ENCODE results near the gene EHBP1L1.

Gene EHBP1L1

GRCh38 chr11:65572356-65573051 is 3.3 kb upstream of the EHBP1L1 start, which contains the start of gene FAM89B:
Gene FAM89B (plus strand): TSS chr11:65572538. CDS start chr11:65572670, 132 bp downstream.
- ChIA-PET POLR2A (interaction anchor here (0.5 to 4.2 kb wide), 22 partner anchors 11 to 320 kb away, joined by 3 to 39 read pairs (median 4); partner anchors contain the start of genes DPF2, KAT5, LTBP3 and MALAT1), CTCF (interaction anchor here (0.6 to 5.6 kb wide), 20 partner anchors 10 to 437 kb away, joined by 3 to 133 read pairs (median 4); partner anchors contain the start of genes KAT5 and LTBP3)
- Histone ChIP-seq H3K9me3 (ENCODE audit: control insufficient read depth, insufficient read depth, low read depth, low read length) (no peaks in the 10 kb centered on the region), H3K36me3 (ENCODE audit: control insufficient read depth in 2 of 2, insufficient read depth in 1 of 2, low read length in 2 of 2) (peaks cover 0 to 17% of the 10 kb centered on the region in 2 experiments; a peak in 1 of 3 replicates), H3K27ac (ENCODE audit: extremely low read depth, low read depth, low read length) (peak within 1 kb of the TSS; percentile 83; the same call in 1 of the 2 replicates), H3K4me3 (ENCODE audit: low read depth, low read length) (peak within 1 kb of the TSS; percentile 74), H3K4me1 (ENCODE audit: control insufficient read depth, insufficient read depth, low read length) (peaks cover 17% of the 10 kb centered on the region; the same call in 1 of the 2 replicates)
- TF ChIP-seq FEZF1 (tag by site-specific recombination; IDR thresholded peaks at IDR 0.05) (0 out of 2 replicates have a peak, but pooled peaks have one; percentile 13), SP7 (tag by site-specific recombination; IDR thresholded peaks at IDR 0.05) (0 out of 2 replicates have a peak, but pooled peaks have one; percentile 17), ZNF239 (tag by site-specific recombination; IDR thresholded peaks at IDR 0.05) (no peak), SP3 (tag by site-specific recombination; IDR thresholded peaks at IDR 0.05) (peak; percentile 72), SP2 (tag by site-specific recombination; IDR thresholded peaks at IDR 0.05) (peak; percentile 38; the same call in 1 of the 2 replicates), ZBTB8A (tag by site-specific recombination; IDR thresholded peaks at IDR 0.05) (peak; percentile 46; the same call in 1 of the 2 replicates), ZFHX2 (tag by site-specific recombination; conservative IDR thresholded peaks at IDR 0.05) (0 out of 2 replicates have a peak, but pooled peaks have one; percentile 16), ZFP69B (tag by site-specific recombination; IDR thresholded peaks at IDR 0.05) (peak; percentile 100), KLF10 (tag by site-specific recombination; IDR thresholded peaks at IDR 0.05) (peak; percentile 78; the same call in 1 of the 2 replicates), ZBTB48 (tag by site-specific recombination; IDR thresholded peaks at IDR 0.05) (no peak), KLF9 (tag by site-specific recombination; IDR thresholded peaks at IDR 0.05; ENCODE audit: low read depth) (peak; percentile 75; the same call in 1 of the 2 replicates)
- TF ChIP-seq, protein P1, sequence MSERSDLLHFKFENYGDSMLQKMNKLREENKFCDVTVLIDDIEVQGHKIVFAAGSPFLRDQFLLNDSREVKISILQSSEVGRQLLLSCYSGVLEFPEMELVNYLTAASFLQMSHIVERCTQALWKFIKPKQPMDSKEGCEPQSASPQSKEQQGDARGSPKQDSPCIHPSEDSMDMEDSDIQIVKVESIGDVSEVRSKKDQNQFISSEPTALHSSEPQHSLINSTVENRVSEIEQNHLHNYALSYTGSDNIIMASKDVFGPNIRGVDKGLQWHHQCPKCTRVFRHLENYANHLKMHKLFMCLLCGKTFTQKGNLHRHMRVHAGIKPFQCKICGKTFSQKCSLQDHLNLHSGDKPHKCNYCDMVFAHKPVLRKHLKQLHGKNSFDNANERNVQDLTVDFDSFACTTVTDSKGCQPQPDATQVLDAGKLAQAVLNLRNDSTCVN (tag by site-specific recombination; optimal IDR thresholded peaks at IDR 0.05), result peak; percentile 14
- TF ChIP-seq, protein P2, sequence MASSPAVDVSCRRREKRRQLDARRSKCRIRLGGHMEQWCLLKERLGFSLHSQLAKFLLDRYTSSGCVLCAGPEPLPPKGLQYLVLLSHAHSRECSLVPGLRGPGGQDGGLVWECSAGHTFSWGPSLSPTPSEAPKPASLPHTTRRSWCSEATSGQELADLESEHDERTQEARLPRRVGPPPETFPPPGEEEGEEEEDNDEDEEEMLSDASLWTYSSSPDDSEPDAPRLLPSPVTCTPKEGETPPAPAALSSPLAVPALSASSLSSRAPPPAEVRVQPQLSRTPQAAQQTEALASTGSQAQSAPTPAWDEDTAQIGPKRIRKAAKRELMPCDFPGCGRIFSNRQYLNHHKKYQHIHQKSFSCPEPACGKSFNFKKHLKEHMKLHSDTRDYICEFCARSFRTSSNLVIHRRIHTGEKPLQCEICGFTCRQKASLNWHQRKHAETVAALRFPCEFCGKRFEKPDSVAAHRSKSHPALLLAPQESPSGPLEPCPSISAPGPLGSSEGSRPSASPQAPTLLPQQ (tag by site-specific recombination; IDR thresholded peaks at IDR 0.05), result peak; percentile 100
- TF ChIP-seq, protein P3, sequence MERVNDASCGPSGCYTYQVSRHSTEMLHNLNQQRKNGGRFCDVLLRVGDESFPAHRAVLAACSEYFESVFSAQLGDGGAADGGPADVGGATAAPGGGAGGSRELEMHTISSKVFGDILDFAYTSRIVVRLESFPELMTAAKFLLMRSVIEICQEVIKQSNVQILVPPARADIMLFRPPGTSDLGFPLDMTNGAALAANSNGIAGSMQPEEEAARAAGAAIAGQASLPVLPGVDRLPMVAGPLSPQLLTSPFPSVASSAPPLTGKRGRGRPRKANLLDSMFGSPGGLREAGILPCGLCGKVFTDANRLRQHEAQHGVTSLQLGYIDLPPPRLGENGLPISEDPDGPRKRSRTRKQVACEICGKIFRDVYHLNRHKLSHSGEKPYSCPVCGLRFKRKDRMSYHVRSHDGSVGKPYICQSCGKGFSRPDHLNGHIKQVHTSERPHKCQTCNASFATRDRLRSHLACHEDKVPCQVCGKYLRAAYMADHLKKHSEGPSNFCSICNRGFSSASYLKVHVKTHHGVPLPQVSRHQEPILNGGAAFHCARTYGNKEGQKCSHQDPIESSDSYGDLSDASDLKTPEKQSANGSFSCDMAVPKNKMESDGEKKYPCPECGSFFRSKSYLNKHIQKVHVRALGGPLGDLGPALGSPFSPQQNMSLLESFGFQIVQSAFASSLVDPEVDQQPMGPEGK (tag by site-specific recombination; IDR thresholded peaks at IDR 0.05), result 0 out of 2 replicates have a peak, but pooled peaks have one; percentile 22
- TF ChIP-seq, protein P4, sequence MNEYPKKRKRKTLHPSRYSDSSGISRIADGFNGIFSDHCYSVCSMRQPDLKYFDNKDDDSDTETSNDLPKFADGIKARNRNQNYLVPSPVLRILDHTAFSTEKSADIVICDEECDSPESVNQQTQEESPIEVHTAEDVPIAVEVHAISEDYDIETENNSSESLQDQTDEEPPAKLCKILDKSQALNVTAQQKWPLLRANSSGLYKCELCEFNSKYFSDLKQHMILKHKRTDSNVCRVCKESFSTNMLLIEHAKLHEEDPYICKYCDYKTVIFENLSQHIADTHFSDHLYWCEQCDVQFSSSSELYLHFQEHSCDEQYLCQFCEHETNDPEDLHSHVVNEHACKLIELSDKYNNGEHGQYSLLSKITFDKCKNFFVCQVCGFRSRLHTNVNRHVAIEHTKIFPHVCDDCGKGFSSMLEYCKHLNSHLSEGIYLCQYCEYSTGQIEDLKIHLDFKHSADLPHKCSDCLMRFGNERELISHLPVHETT (tag by site-specific recombination; IDR thresholded peaks at IDR 0.05), result no peak

DNA sequence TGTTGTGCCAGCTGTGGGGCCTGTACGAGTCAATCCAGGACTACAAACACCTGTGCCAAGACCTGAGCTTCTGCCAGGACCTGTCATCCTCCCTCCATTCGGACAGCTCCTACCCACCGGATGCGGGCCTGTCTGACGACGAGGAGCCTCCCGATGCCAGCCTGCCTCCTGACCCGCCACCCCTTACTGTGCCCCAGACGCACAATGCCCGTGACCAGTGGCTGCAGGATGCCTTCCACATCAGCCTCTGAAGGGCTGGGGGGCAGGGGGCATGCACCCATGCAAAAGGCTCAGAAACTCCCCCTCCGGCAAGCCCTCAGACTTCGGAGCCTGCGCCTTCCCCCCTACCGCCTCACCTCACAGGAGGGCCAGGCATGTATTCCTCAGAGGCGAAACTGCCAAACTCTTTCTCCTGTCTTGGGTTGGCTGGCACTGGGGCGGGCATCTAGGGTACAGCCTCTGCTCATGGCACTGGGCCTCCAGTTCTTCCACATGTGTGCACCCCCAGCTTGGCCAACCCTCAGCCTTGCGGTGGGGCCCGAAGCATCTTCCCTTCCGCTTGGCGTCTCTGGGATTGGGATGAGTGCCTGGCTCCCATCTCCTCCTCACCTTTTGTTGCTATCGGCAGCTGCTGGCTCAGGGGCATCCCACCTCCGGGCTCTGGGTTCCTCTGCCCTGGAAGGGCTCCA is 2.3 kb upstream of the EHBP1L1 start:
- ChIA-PET POLR2A (interaction anchor here (0.9 to 4.2 kb wide), 9 partner anchors 10 to 151 kb away, joined by 3 to 39 read pairs (median 4); partner anchors contain the start of genes MALAT1, NEAT1 and PCNX3), CTCF (interaction anchor here (0.6 to 5.6 kb wide), 14 partner anchors 9 to 436 kb away, joined by 3 to 133 read pairs (median 6); partner anchors contain the start of gene LTBP3)
- Histone ChIP-seq H3K36me3 (ENCODE audit: control insufficient read depth in 2 of 2, insufficient read depth in 1 of 2, low read length in 2 of 2) (peaks cover 0 to 13% of the 10 kb centered on the region in 2 experiments; a peak in 1 of 3 replicates), H3K4me3 (ENCODE audit: low read depth, low read length) (peak overlapping the region; percentile 60), H3K4me1 (ENCODE audit: control insufficient read depth, insufficient read depth, low read length) (peaks cover 17% of the 10 kb centered on the region; the same call in 1 of the 2 replicates), H3K9me3 (ENCODE audit: control insufficient read depth, insufficient read depth, low read depth, low read length) (no peaks in the 10 kb centered on the region), H3K27ac (ENCODE audit: extremely low read depth, low read depth, low read length) (peak overlapping the region; percentile 57)
- TF ChIP-seq, protein P1 (tag by site-specific recombination; optimal IDR thresholded peaks at IDR 0.05), result no peak
- TF ChIP-seq ZNF214 (tag by site-specific recombination; IDR thresholded peaks at IDR 0.05; ENCODE audit: borderline replicate concordance), result no peak
- TF ChIP-seq ZNF549 (tag by site-specific recombination; IDR thresholded peaks at IDR 0.05), result no peak
- TF ChIP-seq ZFP3 (tag by site-specific recombination; IDR thresholded peaks at IDR 0.05; ENCODE audit: low read depth), result no peak
- TF ChIP-seq, protein P5, sequence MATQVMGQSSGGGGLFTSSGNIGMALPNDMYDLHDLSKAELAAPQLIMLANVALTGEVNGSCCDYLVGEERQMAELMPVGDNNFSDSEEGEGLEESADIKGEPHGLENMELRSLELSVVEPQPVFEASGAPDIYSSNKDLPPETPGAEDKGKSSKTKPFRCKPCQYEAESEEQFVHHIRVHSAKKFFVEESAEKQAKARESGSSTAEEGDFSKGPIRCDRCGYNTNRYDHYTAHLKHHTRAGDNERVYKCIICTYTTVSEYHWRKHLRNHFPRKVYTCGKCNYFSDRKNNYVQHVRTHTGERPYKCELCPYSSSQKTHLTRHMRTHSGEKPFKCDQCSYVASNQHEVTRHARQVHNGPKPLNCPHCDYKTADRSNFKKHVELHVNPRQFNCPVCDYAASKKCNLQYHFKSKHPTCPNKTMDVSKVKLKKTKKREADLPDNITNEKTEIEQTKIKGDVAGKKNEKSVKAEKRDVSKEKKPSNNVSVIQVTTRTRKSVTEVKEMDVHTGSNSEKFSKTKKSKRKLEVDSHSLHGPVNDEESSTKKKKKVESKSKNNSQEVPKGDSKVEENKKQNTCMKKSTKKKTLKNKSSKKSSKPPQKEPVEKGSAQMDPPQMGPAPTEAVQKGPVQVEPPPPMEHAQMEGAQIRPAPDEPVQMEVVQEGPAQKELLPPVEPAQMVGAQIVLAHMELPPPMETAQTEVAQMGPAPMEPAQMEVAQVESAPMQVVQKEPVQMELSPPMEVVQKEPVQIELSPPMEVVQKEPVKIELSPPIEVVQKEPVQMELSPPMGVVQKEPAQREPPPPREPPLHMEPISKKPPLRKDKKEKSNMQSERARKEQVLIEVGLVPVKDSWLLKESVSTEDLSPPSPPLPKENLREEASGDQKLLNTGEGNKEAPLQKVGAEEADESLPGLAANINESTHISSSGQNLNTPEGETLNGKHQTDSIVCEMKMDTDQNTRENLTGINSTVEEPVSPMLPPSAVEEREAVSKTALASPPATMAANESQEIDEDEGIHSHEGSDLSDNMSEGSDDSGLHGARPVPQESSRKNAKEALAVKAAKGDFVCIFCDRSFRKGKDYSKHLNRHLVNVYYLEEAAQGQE (tag by site-specific recombination; IDR thresholded peaks at IDR 0.05), result peak; percentile 58; the same call in 1 of the 2 replicates
- TF ChIP-seq ZNF791 (tag by site-specific recombination; IDR thresholded peaks at IDR 0.05), result no peak
